Fibroblast of lung (primary cell): ENCODE measurements around the gene RENBP.

Source experiments
- CTCF ChIP-seq, 2 donors: IDR thresholded peaks in 1 of 2; conservative IDR thresholded peaks in 1 of 2; 1 replicate in 1 of 2; 2 replicates in 1 of 2; pipeline ENCODE4 v1.5.1; 2011 to 2012; ENCODE audit warnings: low read length in 2 of 2, control low read depth in 1 of 2, inconsistent platforms in 1 of 2, low read depth in 1 of 2, mild to moderate bottlenecking in 1 of 2
- EZH2 ChIP-seq: IDR thresholded peaks from 2 replicates; pipeline ENCODE4 v1.5.1; 2012; ENCODE audit warnings: low read length, control low read depth, mild to moderate bottlenecking; ENCODE audit errors: missing control alignments

DNA sequence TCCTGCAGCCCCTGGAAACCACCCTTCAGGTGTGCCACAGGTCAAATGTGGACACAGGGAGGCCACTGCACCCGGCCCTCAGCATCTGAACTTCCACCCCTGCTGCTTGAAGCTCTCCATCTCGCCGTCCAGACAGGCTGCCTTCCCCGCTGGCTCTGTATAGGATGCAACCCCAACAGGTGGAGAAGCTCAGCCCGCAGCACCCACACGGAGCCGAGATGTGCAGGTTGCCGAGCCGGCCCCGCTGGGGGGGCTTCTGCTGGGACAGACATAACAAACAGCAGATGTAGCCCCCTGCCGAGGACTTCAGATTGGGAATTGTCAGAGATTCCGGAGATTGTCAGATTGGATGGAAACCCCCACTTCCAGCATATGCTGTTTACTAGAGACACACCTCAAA, 48.6 kb upstream of the RENBP start:
- TF ChIP-seq CTCF (conservative IDR thresholded peaks at IDR 0.05 in 1 of 2, IDR thresholded peaks at IDR 0.05 in 1 of 2; ENCODE audit: low read depth in 1 of 2, low read length in 2 of 2) (no peak), EZH2 (no peak)
